Psoas muscle (tissue), 8 donors: ENCODE data around the gene CDK2AP2. TPM values are rescaled to one million over a fixed set of nuclear protein-coding genes. Genes with fewer than 3 reads are reported as not detected.
A peak's percentile ranks its signal among the peaks of the same experiment; 100 is the strongest.

Experiments
- ATAC-seq, 4 donors: fragments of 200-7000 bp; cut with Tn5 transposase; one replicate each; pipeline ENCODE4 v1.9.1; 2020; ENCODE audit warnings: moderate library complexity in 3 of 4, mild to moderate bottlenecking in 2 of 4
- DNase-seq, 2 donors: peaks; one replicate each; pipeline ENCODE4 v3.0.0-alpha.2; 2020
- H3K27ac ChIP-seq: fragments of 200-600 bp; one replicate; pipeline ENCODE4 v1.8.0; 2022
- H3K27me3 ChIP-seq, 3 donors: fragments of 200-600 bp in 1 of 3; one replicate each; pipeline versions ENCODE4 v1.6.1 to v1.8.0; 2013 to 2022; ENCODE audit warnings: low read length in 2 of 3, mild to moderate bottlenecking in 2 of 3, moderate library complexity in 1 of 3; ENCODE audit not compliant: insufficient read depth in 3 of 3
- H3K36me3 ChIP-seq, 2 donors: fragments of 200-600 bp in 1 of 2; one replicate each; pipeline versions ENCODE4 v1.6.1 to v1.8.0; 2013 to 2022; ENCODE audit warnings: low read depth in 1 of 2, mild to moderate bottlenecking in 1 of 2, moderate library complexity in 1 of 2; ENCODE audit not compliant: insufficient read depth in 1 of 2
- H3K4me1 ChIP-seq: fragments of 200-600 bp; one replicate; pipeline ENCODE4 v1.8.0; 2022
- H3K4me3 ChIP-seq: fragments of 200-600 bp; one replicate; pipeline ENCODE4 v1.8.0; 2022; ENCODE audit warnings: mild to moderate bottlenecking
- H3K9me3 ChIP-seq: fragments of 200-600 bp; one replicate; pipeline ENCODE4 v1.8.0; 2022
- CTCF ChIP-seq: fragments of 200-600 bp; IDR thresholded peaks from one replicate; pipeline ENCODE4 v1.8.0; 2022; ENCODE audit warnings: antibody characterized with exemption
- WGBS, 3 donors: extraction: QIAGEN DNeasy Blood & Tissue Kit; methylation state at CpG; one replicate each; pipeline versions ENCODE4 v1.1.6 to v1.1.7; 2013; 5-methylcytosine and 5-hydroxymethylcytosine counted together
- intact Hi-C, 2 donors: fragments of 100-400 bp; cut with DNase I; formaldehyde crosslinking; loops; one replicate each; pipeline versions ENCODE4 v1.11.0 to v1.14.2; 2022
- polyA plus RNA-seq, 3 donors: library from polyadenylated mRNA; stranded (reverse); fragments of 200-250 nt; gene quantifications; one replicate each; pipeline ENCODE4 v1.2.3, GENCODE V29; 2013
- total RNA-seq, 4 donors: library from RNA; stranded (reverse); fragmentation: NEBNext Ultra II Directional in 2 of 4; extraction: Animal tissue kit (Norgen Biotek cat#: 25700) in 2 of 4; gene quantifications; one replicate each; pipeline versions ENCODE4 v1.2.1 to v1.2.4, GENCODE V29; 2021 to 2023
- donor health status: healthy with polysubstance abuse.
- donor health status: DM: no; HTN: no; CAD: no; lungs with moderate emphysema.
- donor health status: Bipolar disorder and iron deficiency.
- donor health status: healthy.
- donor health status: DM: yes; HTN: yes; CAD: no.
- donor health status: DM: no; HTN: no; CAD: no.
- donor health status: DM: no; HTN: no; CAD: no.
- donor health status: DM: yes; HTN: yes; CAD: no.

Gene CDK2AP2
- total and polyA plus RNA-seq, 7 donors = 16.3 to 72.3 (median 18.5) TPM

DNA sequence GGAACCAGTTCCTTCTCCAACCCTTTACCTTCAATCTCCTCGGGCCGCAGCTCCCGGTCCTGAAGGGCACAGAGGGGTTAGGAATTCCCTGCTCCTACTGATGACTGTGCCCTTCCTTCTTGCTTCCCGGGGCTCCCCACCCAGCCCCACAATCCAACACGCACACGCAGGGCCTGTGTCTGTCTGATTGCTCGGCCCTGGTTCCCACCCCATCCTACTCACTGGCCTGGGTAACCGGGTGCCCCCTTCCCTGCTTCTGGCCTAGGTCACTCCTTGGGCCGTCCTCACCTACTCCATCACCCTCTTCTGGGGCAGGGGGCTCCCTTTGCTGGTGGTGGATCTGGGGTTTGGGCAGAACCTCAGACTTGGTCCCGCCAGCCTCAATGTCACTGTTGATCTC lies 14.0 kb upstream of the CDK2AP2 start:
- H3K4me3 ChIP-seq = no peak overlapping the region
- WGBS, 3 donors = 71 to 76% (median 73%) methylated on average over 10 of the region's 10 CpGs
- H3K36me3 ChIP-seq = no peaks in the 10 kb centered on the region
- DNase-seq (no peak), ATAC-seq (no peak)
- intact Hi-C loops = no loop called here
- H3K4me1 ChIP-seq = no peaks in the 10 kb centered on the region
- H3K27me3 ChIP-seq = peaks cover 0 to 11% (median 9%) of the 10 kb centered on the region in 3 donors
- no peak for TF ChIP-seq CTCF
- H3K9me3 ChIP-seq = no peaks in the 10 kb centered on the region
- no peak overlapping the region for H3K27ac ChIP-seq

DNA sequence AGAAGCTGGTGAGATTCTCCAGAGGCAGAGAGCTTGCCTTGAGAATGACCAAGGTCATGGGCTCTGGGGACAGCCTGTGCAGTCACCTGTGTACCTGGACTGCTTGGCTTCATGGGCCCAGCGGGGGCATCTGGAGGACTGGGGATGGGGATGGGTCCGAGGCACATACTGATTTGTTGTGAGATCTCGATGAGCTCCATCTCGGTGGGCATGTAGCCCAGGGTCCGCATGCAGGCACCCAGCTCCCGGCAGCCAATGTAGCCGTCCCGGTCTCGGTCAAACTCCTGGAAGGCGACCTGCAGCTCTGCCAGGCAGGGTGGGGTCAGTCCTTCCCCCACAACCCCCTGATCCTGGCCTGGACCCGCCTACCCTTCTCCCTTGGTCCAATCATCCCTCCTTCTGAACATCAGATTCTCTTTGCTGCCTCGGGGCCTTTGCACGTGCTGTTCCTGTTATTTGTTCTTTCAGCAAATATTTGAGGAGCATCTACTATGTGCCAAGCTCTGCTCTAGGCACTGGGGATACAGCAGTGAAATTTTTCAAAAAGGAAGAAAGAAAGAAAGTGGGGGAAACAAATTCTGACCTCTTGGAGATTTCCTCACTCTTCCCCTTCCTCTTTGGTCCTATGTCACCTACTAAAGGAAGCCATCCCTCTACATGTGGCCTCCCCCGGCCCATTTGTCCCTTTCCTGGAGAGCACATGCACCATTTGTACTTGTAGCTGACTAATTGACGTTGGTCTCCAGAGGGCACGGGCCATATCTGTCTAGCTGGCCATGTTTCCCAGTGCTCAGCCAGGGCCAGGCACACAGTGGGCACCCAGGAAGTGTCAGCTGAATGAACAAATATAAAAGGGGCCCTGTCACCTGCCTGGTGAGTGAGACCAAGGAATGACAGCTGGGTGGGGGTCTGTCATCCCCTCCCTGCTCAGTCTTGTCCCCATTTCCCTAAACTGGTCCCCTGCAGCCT lies 13.2 kb upstream of the CDK2AP2 start:
- Histone ChIP-seq H3K9me3 (no peaks in the 10 kb centered on the region), H3K4me3 (no peak overlapping the region), H3K27me3 (peaks cover 0 to 11% (median 9%) of the 10 kb centered on the region in 3 donors), H3K4me1 (no peaks in the 10 kb centered on the region), H3K36me3 (no peaks in the 10 kb centered on the region), H3K27ac (no peak overlapping the region)
- intact Hi-C loops = no loop called here
- DNase-seq = peak in 1 of 2 donors; percentile 50
- TF ChIP-seq CTCF = no peak
- 82 to 91% (median 86%) methylated on average over 16 of the region's 16 CpGs for WGBS, 3 donors
- no peak for ATAC-seq

DNA sequence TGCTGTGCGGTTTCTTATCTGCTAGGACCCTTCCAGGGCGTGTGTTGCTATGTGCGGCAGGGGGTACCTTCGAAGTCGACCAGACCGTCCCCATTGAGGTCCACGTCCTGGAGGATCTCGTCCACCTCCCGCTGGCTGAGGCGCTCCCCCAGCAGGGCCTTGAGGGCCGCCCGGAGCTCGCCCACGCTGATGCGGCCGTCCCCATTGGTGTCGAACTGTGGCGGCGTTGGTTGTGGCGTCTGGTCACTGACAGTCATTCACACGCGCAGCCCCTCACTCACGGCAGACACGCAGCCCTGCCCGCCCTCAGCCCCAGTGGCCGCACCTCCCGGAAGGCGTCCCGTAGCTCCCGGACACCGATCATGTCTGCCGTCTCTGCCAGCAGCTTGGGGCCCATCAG lies 11.8 kb upstream of the CDK2AP2 start:
- H3K9me3 ChIP-seq = no peaks in the 10 kb centered on the region
- DNase-seq = peak in 1 of 2 donors; percentile 44
- no peak overlapping the region for H3K27ac ChIP-seq
- no peak for ATAC-seq
- H3K4me3 ChIP-seq = no peak overlapping the region
- 88 to 90% (median 88%) methylated on average over 32 of the region's 32 CpGs for WGBS, 3 donors
- intact Hi-C loops = no loop called here
- H3K4me1 ChIP-seq = no peaks in the 10 kb centered on the region
- H3K36me3 ChIP-seq = no peaks in the 10 kb centered on the region
- no peak for TF ChIP-seq CTCF
- peaks cover 0 to 10% (median 9%) of the 10 kb centered on the region in 3 donors for H3K27me3 ChIP-seq

DNA sequence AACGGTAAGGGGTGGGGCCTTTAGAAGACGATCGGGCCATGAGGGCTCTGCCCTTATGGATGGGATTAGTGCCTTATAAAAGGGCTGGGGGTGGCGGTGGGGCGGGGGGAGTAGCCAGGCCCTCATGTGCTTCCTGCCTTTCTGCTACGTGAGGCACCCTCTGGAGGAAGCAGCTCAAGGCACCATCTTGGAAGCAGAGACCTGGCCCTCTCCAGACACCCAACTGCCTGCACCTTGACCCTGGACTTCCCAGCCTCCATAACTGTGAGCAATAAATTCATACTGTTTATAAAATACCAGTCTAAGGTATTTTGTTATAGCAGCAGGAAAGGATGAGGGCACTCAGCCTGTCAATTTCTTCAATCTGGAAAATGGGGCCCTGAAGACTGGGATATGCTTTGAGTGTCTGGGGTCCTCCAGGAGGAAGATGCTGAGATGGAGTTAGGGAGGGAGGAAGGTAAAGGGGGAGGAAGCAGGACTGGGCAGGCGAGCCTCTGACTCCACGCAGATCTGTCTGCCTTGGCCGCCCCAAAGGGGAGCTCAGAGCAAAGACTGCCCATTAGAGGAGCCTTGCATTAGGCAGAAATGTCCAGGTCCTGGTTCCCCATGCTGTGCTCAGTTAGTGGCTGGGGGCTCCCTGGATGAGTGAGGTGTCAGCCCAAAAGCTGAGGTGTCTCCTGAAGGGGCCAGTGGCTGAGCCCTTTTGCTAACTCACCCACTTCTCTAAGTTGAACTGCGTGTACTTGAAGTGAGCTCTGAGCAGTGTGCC lies 10.0 kb upstream of the CDK2AP2 start:
- DNase-seq = peak in 1 of 2 donors; percentile 33
- no peak overlapping the region for H3K4me3 ChIP-seq
- no peak for ATAC-seq
- WGBS, 3 donors = 60 to 71% (median 64%) methylated on average over 10 of the region's 10 CpGs
- TF ChIP-seq CTCF = no peak
- H3K4me1 ChIP-seq = no peaks in the 10 kb centered on the region
- no peak overlapping the region for H3K27ac ChIP-seq
- intact Hi-C loops = no loop called here
- H3K27me3 ChIP-seq = peaks cover 0 to 10% (median 2%) of the 10 kb centered on the region in 3 donors
- no peaks in the 10 kb centered on the region for H3K9me3 ChIP-seq
- H3K36me3 ChIP-seq = no peaks in the 10 kb centered on the region
